HepG2 (cell line): ENCODE results near the gene ARMH3.

Experiments
- EEA1 ChIP-seq: sonication (generic); formaldehyde crosslinking; IDR thresholded peaks from 2 replicates; pipeline ENCODE4 v1.5.1; 2020; ENCODE audit warnings: mild to moderate bottlenecking, missing genetic modification reagents, borderline replicate concordance
- TAF1 ChIP-seq: sonication (generic); formaldehyde crosslinking; IDR thresholded peaks from 2 replicates; pipeline ENCODE4 v1.4.0; 2020; ENCODE audit warnings: missing genetic modification reagents
- TF ChIP-seq, protein P1 (sequence below): sonication (generic); formaldehyde crosslinking; IDR thresholded peaks from 2 replicates; pipeline ENCODE4 v1.4.0; 2020; ENCODE audit warnings: mild to moderate bottlenecking, missing genetic modification reagents, borderline replicate concordance

DNA sequence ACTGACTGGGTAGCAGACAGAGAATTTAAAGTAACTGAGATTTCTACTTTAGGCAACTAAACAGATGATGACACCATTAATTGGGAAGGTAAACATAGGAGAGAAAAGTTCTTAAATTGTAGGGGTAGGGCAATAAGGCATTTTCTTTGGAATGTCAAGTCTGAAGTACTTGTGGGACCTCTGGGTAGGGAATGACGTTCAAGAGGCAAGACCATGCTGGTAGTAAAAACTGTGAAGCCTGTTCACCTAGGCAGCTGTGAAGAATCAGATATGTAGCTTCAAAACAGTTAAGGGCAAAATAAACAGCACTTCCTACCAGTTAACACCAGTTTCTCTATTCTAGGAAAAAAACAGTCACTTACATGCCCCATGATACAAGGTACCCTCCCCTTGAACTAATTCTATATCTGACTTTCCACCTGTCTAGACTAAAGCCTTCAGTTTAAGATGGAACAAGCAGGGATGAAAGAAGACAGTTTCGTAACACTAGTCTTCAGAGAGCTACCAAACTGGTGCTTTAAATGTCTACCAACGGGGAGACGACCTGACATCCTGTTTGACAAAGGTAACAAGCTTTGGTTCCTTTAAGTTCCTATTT is 149.3 kb downstream of the ARMH3 start:
- no peak for TF ChIP-seq EEA1 (CRISPR knock-in tag)
- TF ChIP-seq, protein P1, sequence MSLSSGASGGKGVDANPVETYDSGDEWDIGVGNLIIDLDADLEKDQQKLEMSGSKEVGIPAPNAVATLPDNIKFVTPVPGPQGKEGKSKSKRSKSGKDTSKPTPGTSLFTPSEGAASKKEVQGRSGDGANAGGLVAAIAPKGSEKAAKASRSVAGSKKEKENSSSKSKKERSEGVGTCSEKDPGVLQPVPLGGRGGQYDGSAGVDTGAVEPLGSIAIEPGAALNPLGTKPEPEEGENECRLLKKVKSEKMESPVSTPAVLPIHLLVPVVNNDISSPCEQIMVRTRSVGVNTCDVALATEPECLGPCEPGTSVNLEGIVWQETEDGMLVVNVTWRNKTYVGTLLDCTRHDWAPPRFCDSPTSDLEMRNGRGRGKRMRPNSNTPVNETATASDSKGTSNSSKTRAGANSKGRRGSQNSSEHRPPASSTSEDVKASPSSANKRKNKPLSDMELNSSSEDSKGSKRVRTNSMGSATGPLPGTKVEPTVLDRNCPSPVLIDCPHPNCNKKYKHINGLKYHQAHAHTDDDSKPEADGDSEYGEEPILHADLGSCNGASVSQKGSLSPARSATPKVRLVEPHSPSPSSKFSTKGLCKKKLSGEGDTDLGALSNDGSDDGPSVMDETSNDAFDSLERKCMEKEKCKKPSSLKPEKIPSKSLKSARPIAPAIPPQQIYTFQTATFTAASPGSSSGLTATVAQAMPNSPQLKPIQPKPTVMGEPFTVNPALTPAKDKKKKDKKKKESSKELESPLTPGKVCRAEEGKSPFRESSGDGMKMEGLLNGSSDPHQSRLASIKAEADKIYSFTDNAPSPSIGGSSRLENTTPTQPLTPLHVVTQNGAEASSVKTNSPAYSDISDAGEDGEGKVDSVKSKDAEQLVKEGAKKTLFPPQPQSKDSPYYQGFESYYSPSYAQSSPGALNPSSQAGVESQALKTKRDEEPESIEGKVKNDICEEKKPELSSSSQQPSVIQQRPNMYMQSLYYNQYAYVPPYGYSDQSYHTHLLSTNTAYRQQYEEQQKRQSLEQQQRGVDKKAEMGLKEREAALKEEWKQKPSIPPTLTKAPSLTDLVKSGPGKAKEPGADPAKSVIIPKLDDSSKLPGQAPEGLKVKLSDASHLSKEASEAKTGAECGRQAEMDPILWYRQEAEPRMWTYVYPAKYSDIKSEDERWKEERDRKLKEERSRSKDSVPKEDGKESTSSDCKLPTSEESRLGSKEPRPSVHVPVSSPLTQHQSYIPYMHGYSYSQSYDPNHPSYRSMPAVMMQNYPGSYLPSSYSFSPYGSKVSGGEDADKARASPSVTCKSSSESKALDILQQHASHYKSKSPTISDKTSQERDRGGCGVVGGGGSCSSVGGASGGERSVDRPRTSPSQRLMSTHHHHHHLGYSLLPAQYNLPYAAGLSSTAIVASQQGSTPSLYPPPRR (CRISPR knock-in tag), result no peak
- no peak for TF ChIP-seq TAF1 (CRISPR knock-in tag)
